Stromal cell of bone marrow (primary cell): ENCODE data around the gene TRPM2.
"Not testable (repeated sequence)": the region's sequence is repeated elsewhere in the genome, so short reads cannot be mapped to it uniquely, and the experiment has no call there.

ENCODE experiments used
- DNase-seq: peaks from one replicate; pipeline ENCODE4 v3.0.0-alpha.2; 2012; ENCODE audit warnings: low read depth

The TRPM2 gene

GRCh38 chr21:44415073-44416025 lies 61.9 kb downstream of the TRPM2 start:
- DNase-seq: no peak

GRCh38 chr21:44416193-44416592 lies 62.8 kb downstream of the TRPM2 start:
- DNase-seq: no peak

GRCh38 chr21:44417621-44418107 lies 64.2 kb downstream of the TRPM2 start:
- not testable (repeated sequence) for DNase-seq

- DNase-seq: no peak
These were observed 64.9 kb downstream of the TRPM2 start for GRCh38 chr21:44418108-44418875.

- no peak for DNase-seq
These were observed 65.4 kb downstream of the TRPM2 start for GRCh38 chr21:44418876-44419230.

- DNase-seq: no peak
These were observed 66.3 kb downstream of the TRPM2 start for GRCh38 chr21:44419679-44420078.

GRCh38 chr21:44420416-44421205 lies 67.2 kb downstream of the TRPM2 start:
- no peak for DNase-seq

- no peak for DNase-seq
These were observed 68.8 kb downstream of the TRPM2 start for GRCh38 chr21:44421901-44422840.

- no peak for DNase-seq
These were observed 69.9 kb downstream of the TRPM2 start for GRCh38 chr21:44423312-44423821.

- no peak for DNase-seq
These were observed 70.7 kb downstream of the TRPM2 start for GRCh38 chr21:44423941-44424607.

GRCh38 chr21:44424608-44425306 lies 71.3 kb downstream of the TRPM2 start:
- no peak for DNase-seq

- no peak for DNase-seq
These were observed 72.0 kb downstream of the TRPM2 start for GRCh38 chr21:44425307-44425894.

GRCh38 chr21:44425895-44426662 lies 72.7 kb downstream of the TRPM2 start:
- no peak for DNase-seq

- no peak for DNase-seq
These were observed 73.3 kb downstream of the TRPM2 start for GRCh38 chr21:44426663-44427191.

GRCh38 chr21:44427241-44428120 lies 74.1 kb downstream of the TRPM2 start:
- no peak for DNase-seq

- DNase-seq: no peak
These were observed 75.0 kb downstream of the TRPM2 start for GRCh38 chr21:44428281-44428960.

GRCh38 chr21:44429894-44430293 lies 76.5 kb downstream of the TRPM2 start:
- no peak for DNase-seq
